Suppressor macrophage treated with lipopolysaccharide for 1 hour (primary cell): ENCODE results near the gene NFKB1.
"Not testable (repeated sequence)": the region's sequence is repeated elsewhere in the genome, so short reads cannot be mapped to it uniquely, and the experiment has no call there.

Experiments used
- DNase-seq, 3 donors: peaks; one replicate each; pipeline ENCODE4 v3.0.0-alpha.2; 2020 to 2022

The NFKB1 gene, protein sequence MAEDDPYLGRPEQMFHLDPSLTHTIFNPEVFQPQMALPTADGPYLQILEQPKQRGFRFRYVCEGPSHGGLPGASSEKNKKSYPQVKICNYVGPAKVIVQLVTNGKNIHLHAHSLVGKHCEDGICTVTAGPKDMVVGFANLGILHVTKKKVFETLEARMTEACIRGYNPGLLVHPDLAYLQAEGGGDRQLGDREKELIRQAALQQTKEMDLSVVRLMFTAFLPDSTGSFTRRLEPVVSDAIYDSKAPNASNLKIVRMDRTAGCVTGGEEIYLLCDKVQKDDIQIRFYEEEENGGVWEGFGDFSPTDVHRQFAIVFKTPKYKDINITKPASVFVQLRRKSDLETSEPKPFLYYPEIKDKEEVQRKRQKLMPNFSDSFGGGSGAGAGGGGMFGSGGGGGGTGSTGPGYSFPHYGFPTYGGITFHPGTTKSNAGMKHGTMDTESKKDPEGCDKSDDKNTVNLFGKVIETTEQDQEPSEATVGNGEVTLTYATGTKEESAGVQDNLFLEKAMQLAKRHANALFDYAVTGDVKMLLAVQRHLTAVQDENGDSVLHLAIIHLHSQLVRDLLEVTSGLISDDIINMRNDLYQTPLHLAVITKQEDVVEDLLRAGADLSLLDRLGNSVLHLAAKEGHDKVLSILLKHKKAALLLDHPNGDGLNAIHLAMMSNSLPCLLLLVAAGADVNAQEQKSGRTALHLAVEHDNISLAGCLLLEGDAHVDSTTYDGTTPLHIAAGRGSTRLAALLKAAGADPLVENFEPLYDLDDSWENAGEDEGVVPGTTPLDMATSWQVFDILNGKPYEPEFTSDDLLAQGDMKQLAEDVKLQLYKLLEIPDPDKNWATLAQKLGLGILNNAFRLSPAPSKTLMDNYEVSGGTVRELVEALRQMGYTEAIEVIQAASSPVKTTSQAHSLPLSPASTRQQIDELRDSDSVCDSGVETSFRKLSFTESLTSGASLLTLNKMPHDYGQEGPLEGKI

DNA sequence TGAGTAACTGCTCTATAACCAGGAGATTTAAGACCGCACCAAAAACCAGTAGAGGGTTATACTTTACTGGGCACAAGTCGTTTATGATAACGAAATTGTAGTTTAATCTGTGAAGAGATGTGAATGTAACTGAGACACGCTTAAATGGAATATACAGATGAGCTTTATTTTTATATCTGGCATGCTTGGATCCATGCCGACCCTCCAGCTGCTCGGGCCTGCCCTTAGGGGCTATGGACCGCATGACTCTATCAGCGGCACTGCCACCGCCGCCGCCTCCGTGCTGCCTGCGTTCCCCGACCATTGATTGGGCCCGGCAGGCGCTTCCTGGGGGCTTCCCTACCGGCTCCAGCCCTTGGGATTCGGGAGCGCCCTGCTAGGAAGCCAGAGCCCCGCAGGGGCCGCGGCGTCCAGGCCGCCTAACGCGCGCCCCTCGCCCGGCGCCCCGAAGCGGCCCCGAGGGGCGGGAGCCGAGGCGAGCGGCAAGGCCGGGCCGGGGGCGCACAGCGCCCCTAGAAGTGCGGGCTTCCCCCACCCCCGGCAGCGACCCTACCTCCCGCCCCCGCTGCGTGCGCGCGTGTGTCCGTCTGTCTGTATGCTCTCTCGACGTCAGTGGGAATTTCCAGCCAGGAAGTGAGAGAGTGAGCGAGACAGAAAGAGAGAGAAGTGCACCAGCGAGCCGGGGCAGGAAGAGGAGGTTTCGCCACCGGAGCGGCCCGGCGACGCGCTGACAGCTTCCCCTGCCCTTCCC is at the start of gene NFKB1:
Gene NFKB1 (plus strand): TSS at position 664 of the 751 bp plus-strand sequence. CDS start 24,160 bp downstream, outside the sequence.
- DNase-seq, result peak; percentile 97 to 99 (median 97)

- no peak for DNase-seq
Measured at GRCh38 chr4:102452854-102453253, 48.3 kb upstream of the NFKB1 start.

DNA sequence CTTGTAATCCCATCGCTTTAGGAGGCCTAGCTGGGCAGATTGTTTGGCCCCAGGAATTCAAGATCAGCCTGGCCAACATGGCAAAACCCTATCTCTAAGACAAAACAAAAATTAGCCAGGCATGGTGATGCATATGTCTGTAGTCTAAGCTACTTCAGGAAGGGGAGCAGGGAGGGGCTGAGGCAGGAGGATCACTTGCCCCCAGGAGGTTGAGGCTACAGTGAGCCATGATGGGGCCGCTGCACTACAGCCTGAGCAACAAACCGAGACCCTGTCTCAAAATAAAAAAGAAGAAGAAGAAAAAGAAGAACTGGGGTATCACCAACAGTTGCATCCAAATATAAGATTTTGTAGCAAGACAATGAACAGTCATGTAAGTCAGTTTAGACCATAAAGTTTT is 47.3 kb upstream of the NFKB1 start:
- DNase-seq, result peak in 1 of 3 donors; percentile 17

GRCh38 chr4:102454268-102454667 is 46.9 kb upstream of the NFKB1 start:
- DNase-seq, result peak; percentile 73 to 85 (median 78)

GRCh38 chr4:102454981-102455685 is 46.0 kb upstream of the NFKB1 start:
- no peak for DNase-seq

DNA sequence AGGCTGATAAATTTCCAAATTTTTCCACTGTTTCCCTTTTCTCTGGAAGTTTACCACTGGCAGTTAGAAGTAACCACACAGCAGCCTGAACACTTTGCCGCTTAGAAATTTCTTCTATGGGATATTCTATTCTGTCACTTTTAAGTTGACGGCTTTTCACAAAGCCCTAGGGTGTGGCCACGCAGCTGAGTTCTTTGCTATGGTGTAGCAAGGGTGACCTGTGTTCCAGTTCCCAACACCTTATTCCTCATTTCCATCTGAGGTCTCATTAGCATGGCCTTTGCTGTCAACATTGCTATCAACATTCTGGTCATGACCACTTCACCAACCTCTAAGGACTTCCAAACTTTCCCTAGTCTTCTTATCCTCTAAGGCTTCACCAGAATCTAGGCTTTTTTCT is 45.4 kb upstream of the NFKB1 start:
- DNase-seq, result no peak

- peak; percentile 32 to 67 (median 50) for DNase-seq
Measured at GRCh38 chr4:102466298-102466697, 34.9 kb upstream of the NFKB1 start.

GRCh38 chr4:102469806-102470205 is 31.4 kb upstream of the NFKB1 start:
- DNase-seq, result peak in 1 of 3 donors; percentile 3

DNA sequence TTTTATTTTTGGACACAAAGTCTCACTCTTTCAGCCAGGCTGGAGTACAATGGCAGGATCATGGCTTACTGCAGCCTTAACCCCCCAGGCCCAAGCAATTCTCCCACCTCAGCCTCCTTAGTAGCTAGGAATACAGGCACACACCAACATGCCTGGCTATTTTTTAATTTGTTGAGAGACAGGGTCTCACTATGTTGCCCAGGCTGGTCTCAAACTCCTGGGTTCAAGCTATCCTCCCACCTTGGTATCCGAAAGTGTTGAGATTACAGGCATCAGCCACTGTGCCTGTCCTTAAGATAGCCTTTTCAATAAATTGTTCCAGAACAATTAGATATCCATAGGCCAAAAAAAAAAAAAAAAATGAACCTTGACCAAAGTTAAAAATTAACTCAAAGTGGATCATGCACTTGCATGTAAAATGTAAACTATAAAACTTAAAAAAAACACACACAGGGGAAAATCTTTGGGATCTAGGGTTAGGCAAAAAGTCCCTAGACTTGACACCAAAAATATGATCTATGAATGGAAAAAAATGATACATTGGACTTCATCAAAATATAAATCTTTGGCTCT is 28.6 kb upstream of the NFKB1 start:
- DNase-seq, result no peak

DNA sequence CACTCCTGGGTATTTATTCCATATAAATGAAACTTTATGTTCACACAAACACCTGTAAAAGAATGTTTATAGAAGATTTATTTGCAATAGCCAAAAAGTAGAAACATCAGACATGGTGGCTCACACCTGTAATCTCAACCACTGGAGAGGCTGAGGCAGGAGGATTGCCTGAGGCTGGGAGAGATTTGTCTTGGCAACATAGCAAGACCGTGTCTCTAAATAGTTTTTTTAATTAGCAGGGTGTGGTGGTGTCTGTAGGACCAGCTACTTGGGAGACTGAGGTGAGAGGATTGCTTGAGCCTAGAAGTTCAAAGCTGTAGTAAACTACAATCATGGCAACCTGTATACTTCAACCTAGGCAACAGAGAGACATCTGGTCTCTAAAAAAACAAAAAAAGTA is 27.7 kb upstream of the NFKB1 start:
- no peak for DNase-seq

GRCh38 chr4:102474736-102475504 is 26.2 kb upstream of the NFKB1 start:
- no peak for DNase-seq

- DNase-seq, result no peak
Measured at GRCh38 chr4:102477657-102478056, 23.5 kb upstream of the NFKB1 start.

GRCh38 chr4:102478186-102478585 is 23.0 kb upstream of the NFKB1 start:
- DNase-seq, result no peak

GRCh38 chr4:102479832-102480231 is 21.3 kb upstream of the NFKB1 start:
- not testable (repeated sequence) for DNase-seq

DNA sequence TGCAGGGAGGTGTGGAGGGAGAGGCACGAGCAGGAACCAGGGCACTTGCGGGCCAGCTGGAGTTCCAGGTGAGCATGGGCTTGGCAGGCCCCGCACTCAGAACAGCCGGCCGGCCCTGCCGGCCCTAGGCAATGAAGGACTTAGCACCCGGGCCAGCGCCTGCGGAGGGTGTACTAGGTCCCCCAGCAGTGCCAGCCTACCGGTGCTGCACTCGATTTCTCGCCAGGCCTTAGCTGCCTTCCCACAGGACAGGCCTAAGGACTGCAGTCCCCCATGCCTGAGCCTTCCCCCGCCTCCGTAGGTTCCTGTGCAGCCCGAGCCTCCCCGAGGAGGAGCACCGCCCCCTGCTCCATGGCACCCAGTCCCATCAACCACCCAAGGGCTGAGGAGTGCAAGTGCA is 18.0 kb upstream of the NFKB1 start:
- DNase-seq, result peak in 1 of 3 donors; percentile 11

GRCh38 chr4:102483990-102484692 is 17.0 kb upstream of the NFKB1 start:
- not testable (repeated sequence) for DNase-seq

DNA sequence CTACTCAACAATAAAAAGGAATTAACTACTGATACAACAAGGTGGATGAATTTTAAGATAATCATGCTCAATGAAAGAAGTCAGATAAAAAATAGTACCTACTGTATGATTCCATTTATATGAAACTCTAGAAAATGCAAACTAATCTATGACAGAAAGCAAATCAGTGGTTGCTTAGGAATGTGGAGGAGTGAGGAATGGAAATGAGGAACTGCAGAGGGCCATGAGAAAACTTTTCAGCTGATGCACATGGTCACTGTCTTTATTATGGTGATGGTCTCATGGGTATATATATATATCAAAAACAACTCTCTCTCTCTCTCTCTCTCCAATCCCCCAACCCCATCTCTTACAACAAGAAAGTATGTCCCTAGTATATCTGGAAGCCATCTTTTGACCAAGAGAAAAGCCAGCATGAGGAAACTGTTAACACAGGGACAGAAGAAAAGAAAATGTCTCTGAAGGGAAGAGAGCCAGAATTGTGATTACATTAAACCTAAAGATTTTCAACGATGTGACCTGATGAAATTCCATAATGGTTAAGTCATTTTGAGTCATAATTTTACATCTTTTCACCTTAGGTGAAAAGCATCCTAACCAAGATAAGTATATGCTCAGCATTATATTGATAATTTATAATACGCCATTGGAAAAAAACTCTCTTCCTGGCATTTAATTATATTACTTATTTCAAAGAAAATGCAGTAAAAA is 8.5 kb upstream of the NFKB1 start:
- DNase-seq, result peak; percentile 30 to 54 (median 48)

- DNase-seq, result peak in 1 of 3 donors; percentile 17
Measured at GRCh38 chr4:102493257-102493656, 7.9 kb upstream of the NFKB1 start.

DNA sequence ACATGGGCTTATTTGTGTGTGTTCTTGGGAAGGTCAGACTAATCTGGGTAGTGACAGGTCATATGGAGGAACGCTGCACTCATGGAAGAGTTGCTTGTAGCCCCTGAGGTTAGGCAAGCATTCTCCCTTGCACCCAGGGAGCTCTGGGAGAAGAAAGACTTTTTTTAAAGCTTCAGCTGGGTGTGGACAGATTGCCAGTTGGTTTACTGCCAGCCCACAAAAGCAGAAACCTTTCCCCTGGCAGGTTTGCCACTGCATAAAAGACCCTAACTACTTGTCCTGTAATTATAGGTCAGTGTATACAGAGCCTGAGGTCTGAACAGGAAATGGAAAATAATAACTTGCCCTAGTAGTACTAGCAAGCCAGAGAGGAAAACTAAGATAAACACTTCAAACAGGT is 7.4 kb upstream of the NFKB1 start:
- DNase-seq, result peak in 1 of 3 donors; percentile 15

DNA sequence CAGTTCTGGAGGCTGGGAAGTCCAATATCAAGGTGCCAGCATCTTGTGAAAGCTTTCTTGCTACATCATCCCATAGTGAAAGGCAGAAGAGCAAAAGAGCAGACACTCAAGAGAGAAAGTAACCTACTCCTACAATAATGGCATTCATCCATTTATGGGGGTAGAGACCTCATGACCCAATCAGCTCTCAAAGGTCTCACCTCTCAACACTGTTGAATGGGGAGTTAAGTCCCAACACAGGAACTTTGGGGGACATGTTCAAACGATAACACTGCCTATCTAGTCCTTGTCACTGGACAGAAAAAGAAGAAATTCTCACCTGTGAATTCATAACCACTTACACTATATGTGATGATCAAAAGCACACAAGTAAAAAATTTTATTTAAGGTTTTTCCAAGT is 6.6 kb upstream of the NFKB1 start:
- DNase-seq, result peak in 1 of 3 donors; percentile 5
